PC-9 (cell line): ENCODE measurements around the gene SRMS. TPM values are rescaled to one million over a fixed set of nuclear protein-coding genes. Genes with fewer than 3 reads are reported as not detected.

Experiments
- BruUV-seq: library from RNA; stranded (reverse); fragments of 400-500 nt; replicated peaks from 2 replicates; lab custom pipeline; 2021; lab: Mats Ljungman, UMichigan
- CTCF ChIA-PET: fragments of 300-600 bp; sonication (Branson Sonifier 250); formaldehyde crosslinking; loops from one replicate; lab custom pipeline; 2022; ENCODE audit warnings: antibody characterized with exemption; lab: Charles Lee
- POLR2A ChIA-PET: fragments of 300-600 bp; sonication (Branson Sonifier 250); formaldehyde crosslinking; loops from one replicate; lab custom pipeline; 2022; ENCODE audit warnings: antibody characterized with exemption; ENCODE audit not compliant: unreplicated experiment; lab: Charles Lee
- DNase-seq, 2 experiments: peaks; one replicate each; pipeline versions ENCODE4 v3.0.0 to v3.0.0-alpha.2; 2015 to 2022; ENCODE audit warnings: mixed read lengths in 1 of 2
- H2AFZ ChIP-seq: fragments of 200-600 bp; sonication (generic); 2 replicates; pipeline ENCODE4 v1.8.1; 2017; ENCODE audit warnings: antibody characterized with exemption
- H3F3A ChIP-seq: fragments of 200-600 bp; sonication (generic); 2 replicates; pipeline ENCODE4 v1.8.1; 2017; ENCODE audit warnings: antibody characterized with exemption, mild to moderate bottlenecking, low read depth; ENCODE audit not compliant: insufficient read depth
- H3K27ac ChIP-seq: fragments of 200-600 bp; sonication (generic); 2 replicates; pipeline ENCODE4 v1.6.1; 2016; ENCODE audit warnings: mixed run types
- H3K27me3 ChIP-seq: fragments of 200-600 bp; sonication (generic); 2 replicates; pipeline ENCODE4 v1.6.1; 2016; ENCODE audit warnings: low read depth, mixed run types; ENCODE audit not compliant: insufficient read depth
- H3K36me3 ChIP-seq: fragments of 200-600 bp; sonication (generic); 2 replicates; pipeline ENCODE4 v1.6.1; 2016; ENCODE audit warnings: low read depth, mixed run types
- H3K4me1 ChIP-seq: fragments of 200-600 bp; sonication (generic); replicated peaks from 2 replicates; pipeline ENCODE4 v1.6.1; 2016; ENCODE audit warnings: mixed run types; ENCODE audit not compliant: insufficient read depth
- H3K4me2 ChIP-seq: fragments of 200-600 bp; sonication (generic); 2 replicates; pipeline ENCODE4 v1.6.1; 2017; ENCODE audit warnings: mixed run types
- H3K4me3 ChIP-seq: fragments of 200-600 bp; sonication (generic); 2 replicates; pipeline ENCODE4 v1.6.1; 2016; ENCODE audit warnings: mixed run types
- H3K79me2 ChIP-seq: fragments of 200-600 bp; sonication (generic); 2 replicates; pipeline ENCODE4 v1.6.1; 2017; ENCODE audit warnings: low read depth, mixed run types
- H3K9me2 ChIP-seq: fragments of 200-600 bp; sonication (generic); 2 replicates; pipeline ENCODE4 v1.8.1; 2017; ENCODE audit warnings: mild to moderate bottlenecking; ENCODE audit not compliant: insufficient read depth
- H3K9me3 ChIP-seq: fragments of 200-600 bp; sonication (generic); 2 replicates; pipeline ENCODE4 v1.8.1; 2016; ENCODE audit warnings: low read depth; ENCODE audit not compliant: insufficient read depth
- H4K20me1 ChIP-seq: fragments of 200-600 bp; sonication (generic); 2 replicates; pipeline ENCODE4 v1.8.1; 2017; ENCODE audit not compliant: insufficient read depth
- EZH2 ChIP-seq: fragments of 200-600 bp; sonication (generic); IDR thresholded peaks from 2 replicates; pipeline ENCODE4 v1.8.0; 2017; ENCODE audit warnings: antibody characterized with exemption, low read depth
- intact Hi-C: fragments of 100-400 bp; cut with micrococcal nuclease; formaldehyde crosslinking; loops from one replicate; pipeline ENCODE4 v1.10.0; 2022; ENCODE audit not compliant: unreplicated experiment
- total RNA-seq: library from RNA; stranded (reverse); gene quantifications from 2 replicates; pipeline ENCODE4 v1.2.3, GENCODE V29; 2021
- TF ChIP-seq, protein P1 (sequence below): fragments of 200-600 bp; sonication (generic); conservative IDR thresholded peaks from 2 replicates; pipeline ENCODE4 v1.6.1; 2017; ENCODE audit warnings: mixed run types, antibody characterized with exemption, mild to moderate bottlenecking, moderate library complexity

The SRMS gene
- total RNA-seq, 1 experiment from 2014 or later, result 1.2 TPM

DNA sequence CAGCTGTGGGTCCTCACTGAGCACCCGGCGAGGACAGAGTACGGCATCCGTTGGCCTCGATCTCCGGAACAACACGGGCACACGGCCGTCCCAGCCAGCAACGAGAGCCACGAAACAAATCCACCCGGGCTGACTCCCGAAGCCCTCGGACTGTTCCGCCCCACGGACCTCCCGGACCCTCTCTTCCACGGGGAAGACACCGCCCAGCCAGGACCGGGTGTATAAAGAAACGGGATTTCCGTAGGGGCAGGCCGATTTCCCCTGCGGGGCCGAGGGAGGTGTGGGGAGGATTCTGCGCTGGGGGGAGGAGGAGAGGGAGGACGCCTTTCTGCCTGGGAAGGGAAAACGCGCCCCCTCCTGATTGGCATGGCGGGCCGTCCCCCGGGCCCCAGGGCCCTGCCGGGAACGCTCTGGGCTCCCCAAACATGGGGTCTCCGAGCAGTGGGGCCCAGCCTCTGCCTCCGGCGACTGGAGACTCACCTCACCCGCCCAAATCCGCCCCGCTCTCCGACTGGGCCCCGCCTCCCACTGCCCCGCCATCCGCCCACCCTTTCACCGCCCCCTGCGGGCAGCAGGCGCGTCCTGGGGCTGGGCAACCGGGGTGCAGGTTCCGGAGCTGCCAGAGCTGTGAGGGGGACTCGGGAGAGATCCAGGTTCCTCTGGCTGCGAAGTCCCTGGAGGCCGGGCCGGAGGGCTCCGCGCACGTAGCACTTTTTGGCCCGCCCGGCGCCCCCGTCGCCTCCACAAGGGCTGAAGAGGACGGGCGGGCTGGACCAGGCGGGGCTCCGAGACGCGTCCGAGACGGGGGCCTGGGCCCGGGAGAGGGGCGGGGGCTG lies 27.7 kb downstream of the SRMS start:
- no peaks in the 10 kb centered on the region for H3K9me2 ChIP-seq
- peaks cover 18% of the 10 kb centered on the region for H3K36me3 ChIP-seq
- DNase-seq, result peak; percentile 37 to 77
- BruUV-seq, result TSS peak; percentile 43
- ChIA-PET CTCF (interaction anchor here (0.6 kb wide), 2 partner anchors 13 to 33 kb away, joined by 6 to 9 read pairs; no protein-coding TSS in a partner anchor), POLR2A (interaction anchor here (0.6 to 0.7 kb wide), 7 partner anchors 21 to 575 kb away, joined by 3 to 16 read pairs (median 6); no protein-coding TSS in a partner anchor)
- intact Hi-C loops, result loop anchor here (2.0 kb wide), 1 partner anchor 33 kb away; no protein-coding TSS in a partner anchor
- TF ChIP-seq EZH2, result no peak
- TF ChIP-seq, protein P1, sequence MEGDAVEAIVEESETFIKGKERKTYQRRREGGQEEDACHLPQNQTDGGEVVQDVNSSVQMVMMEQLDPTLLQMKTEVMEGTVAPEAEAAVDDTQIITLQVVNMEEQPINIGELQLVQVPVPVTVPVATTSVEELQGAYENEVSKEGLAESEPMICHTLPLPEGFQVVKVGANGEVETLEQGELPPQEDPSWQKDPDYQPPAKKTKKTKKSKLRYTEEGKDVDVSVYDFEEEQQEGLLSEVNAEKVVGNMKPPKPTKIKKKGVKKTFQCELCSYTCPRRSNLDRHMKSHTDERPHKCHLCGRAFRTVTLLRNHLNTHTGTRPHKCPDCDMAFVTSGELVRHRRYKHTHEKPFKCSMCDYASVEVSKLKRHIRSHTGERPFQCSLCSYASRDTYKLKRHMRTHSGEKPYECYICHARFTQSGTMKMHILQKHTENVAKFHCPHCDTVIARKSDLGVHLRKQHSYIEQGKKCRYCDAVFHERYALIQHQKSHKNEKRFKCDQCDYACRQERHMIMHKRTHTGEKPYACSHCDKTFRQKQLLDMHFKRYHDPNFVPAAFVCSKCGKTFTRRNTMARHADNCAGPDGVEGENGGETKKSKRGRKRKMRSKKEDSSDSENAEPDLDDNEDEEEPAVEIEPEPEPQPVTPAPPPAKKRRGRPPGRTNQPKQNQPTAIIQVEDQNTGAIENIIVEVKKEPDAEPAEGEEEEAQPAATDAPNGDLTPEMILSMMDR, result no peak; the same call in 1 of the 2 replicates
- H2AFZ ChIP-seq, result peak overlapping the region; percentile 97
- H3F3A ChIP-seq, result peaks cover 28% of the 10 kb centered on the region; the same call in 1 of the 2 replicates
- peaks cover 11% of the 10 kb centered on the region for H3K9me3 ChIP-seq
- peaks cover 7% of the 10 kb centered on the region; the same call in 1 of the 2 replicates for H3K4me1 ChIP-seq
- H4K20me1 ChIP-seq, result no peaks in the 10 kb centered on the region; the same call in 1 of the 2 replicates
- H3K27ac ChIP-seq, result no peak overlapping the region
- H3K4me2 ChIP-seq, result peak overlapping the region; percentile 100
- peak overlapping the region; percentile 99 for H3K4me3 ChIP-seq
- peaks cover 7% of the 10 kb centered on the region for H3K79me2 ChIP-seq
- H3K27me3 ChIP-seq, result no peaks in the 10 kb centered on the region

DNA sequence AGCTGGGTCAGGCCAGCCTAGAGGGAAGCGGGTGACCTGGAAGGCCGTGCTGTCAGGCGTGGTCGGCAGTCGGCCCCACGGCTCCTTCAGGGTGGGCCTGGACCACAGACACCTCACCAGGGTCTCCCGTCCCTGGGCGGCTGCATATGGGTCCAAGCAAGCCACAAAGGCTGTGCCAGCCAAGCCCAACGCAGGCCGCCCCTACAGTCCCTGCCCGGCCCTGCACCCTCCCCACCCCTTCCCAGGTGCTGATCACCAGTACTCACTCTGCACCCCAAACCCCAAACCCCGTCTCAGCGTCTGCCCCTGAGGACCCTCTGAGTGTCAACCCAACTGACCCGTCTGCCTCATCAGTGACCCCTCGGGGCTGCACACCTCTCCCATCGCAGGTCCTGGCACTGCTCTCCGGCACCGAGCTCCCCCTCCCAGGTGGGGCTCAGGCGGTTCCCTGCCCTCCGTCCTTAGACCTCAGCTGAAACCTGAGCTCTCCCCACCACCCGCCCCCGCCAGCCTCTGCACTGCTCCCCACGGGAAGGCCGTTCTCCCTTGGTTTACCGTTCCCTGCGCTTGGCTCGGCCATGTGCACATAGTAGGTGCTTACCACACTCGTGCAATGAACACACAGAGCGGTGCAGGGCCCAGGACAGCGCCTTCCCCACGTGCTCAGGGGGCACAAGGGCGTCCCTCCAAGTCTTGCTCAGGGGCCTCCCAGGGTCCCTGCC lies 28.4 kb downstream of the SRMS start:
- no peak overlapping the region for H2AFZ ChIP-seq
- BruUV-seq, result no TSS peak
- H3K4me1 ChIP-seq, result peaks cover 7% of the 10 kb centered on the region; the same call in 1 of the 2 replicates
- peaks cover 20% of the 10 kb centered on the region; the same call in 1 of the 2 replicates for H3F3A ChIP-seq
- POLR2A ChIA-PET, result no interaction called here
- peaks cover 11% of the 10 kb centered on the region for H3K9me3 ChIP-seq
- DNase-seq, result no peak
- no peaks in the 10 kb centered on the region for H4K20me1 ChIP-seq
- peak overlapping the region; percentile 100; the same call in 1 of the 2 replicates for H3K4me2 ChIP-seq
- H3K36me3 ChIP-seq, result peaks cover 18% of the 10 kb centered on the region
- no peaks in the 10 kb centered on the region for H3K9me2 ChIP-seq
- H3K4me3 ChIP-seq, result no peak overlapping the region
- H3K27ac ChIP-seq, result no peak overlapping the region
- intact Hi-C loops, result no loop called here
- CTCF ChIA-PET, result interaction anchor here (0.7 kb wide), 1 partner anchor 55 kb away, joined by 4 read pairs; no protein-coding TSS in a partner anchor
- H3K27me3 ChIP-seq, result peaks cover 5% of the 10 kb centered on the region
- TF ChIP-seq EZH2, result no peak
- TF ChIP-seq, protein P1, result no peak
- peaks cover 7% of the 10 kb centered on the region for H3K79me2 ChIP-seq

DNA sequence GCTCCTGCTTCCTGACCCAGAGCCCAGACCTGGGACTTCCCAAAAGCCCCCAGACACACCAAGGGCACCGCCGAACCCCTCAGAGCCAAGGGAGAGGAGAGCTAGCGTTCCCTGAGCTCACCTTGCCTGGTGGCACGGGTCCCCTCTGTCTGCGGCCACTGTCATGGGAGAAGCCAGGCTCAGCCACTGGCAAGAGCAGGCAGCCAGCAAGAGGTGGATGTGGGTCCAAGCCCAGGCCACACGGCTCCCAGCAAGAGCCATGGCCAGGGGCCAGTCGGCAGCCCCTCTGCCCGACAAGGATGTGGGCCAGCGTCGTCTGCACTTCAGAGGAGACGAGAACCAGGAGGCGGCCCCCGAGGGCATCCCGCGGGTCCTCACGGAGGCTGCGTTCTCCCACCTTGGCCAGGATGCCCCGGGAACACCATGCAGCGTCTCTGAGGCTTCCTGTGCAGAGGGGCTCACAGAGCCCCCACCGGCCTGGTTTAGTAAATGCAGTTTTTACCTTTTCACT lies 29.1 kb downstream of the SRMS start:
- Histone ChIP-seq H3K4me3 (no peak overlapping the region), H3K27ac (no peak overlapping the region), H3K36me3 (peaks cover 13% of the 10 kb centered on the region), H3K79me2 (peaks cover 7% of the 10 kb centered on the region), H4K20me1 (no peaks in the 10 kb centered on the region), H3K4me2 (no peak overlapping the region), H3K9me3 (peaks cover 5% of the 10 kb centered on the region; the same call in 1 of the 2 replicates), H2AFZ (no peak overlapping the region), H3K27me3 (peaks cover 12% of the 10 kb centered on the region), H3K4me1 (peaks cover 7% of the 10 kb centered on the region; the same call in 1 of the 2 replicates), H3K9me2 (no peaks in the 10 kb centered on the region), H3F3A (peaks cover 13% of the 10 kb centered on the region; the same call in 1 of the 2 replicates)
- CTCF ChIA-PET, result interaction anchor here (0.7 kb wide), 1 partner anchor 54 kb away, joined by 4 read pairs; no protein-coding TSS in a partner anchor
- no peak for TF ChIP-seq EZH2
- TF ChIP-seq, protein P1, result no peak
- intact Hi-C loops, result no loop called here
- no peak for DNase-seq
- POLR2A ChIA-PET, result no interaction called here
- BruUV-seq, result TSS peak; percentile 14
